Thyroid gland (tissue), 4 donors: Measurements from ENCODE around the gene CERS5. TPM values are rescaled to one million over a fixed set of nuclear protein-coding genes. Genes with fewer than 3 reads are reported as not detected.

Experiments used
- DNase-seq, 2 donors: peaks; one replicate each; pipeline ENCODE4 v3.0.0-alpha.2; 2019
- H3K27ac ChIP-seq, 3 donors: fragments of 200-600 bp; sonication (generic); 1 replicate in 2 of 3; 2 replicates in 1 of 3; pipeline ENCODE4 v1.5.1; 2016 to 2019; ENCODE audit warnings: mild to moderate bottlenecking in 1 of 3, moderate library complexity in 1 of 3
- H3K27me3 ChIP-seq: fragments of 200-600 bp; sonication (generic); one replicate; pipeline ENCODE4 v1.5.1; 2019
- H3K36me3 ChIP-seq, 2 donors: fragments of 200-600 bp; sonication (generic); one replicate each; pipeline ENCODE4 v1.5.1; 2016 to 2019
- H3K4me1 ChIP-seq, 2 donors: fragments of 200-600 bp; sonication (generic); one replicate each; pipeline ENCODE4 v1.5.1; 2017 to 2019
- H3K4me3 ChIP-seq, 3 donors: fragments of 200-600 bp; sonication (generic); replicated peaks in 1 of 3; 1 replicate in 2 of 3; 2 replicates in 1 of 3; pipeline ENCODE4 v1.5.1; 2016; ENCODE audit warnings: mild to moderate bottlenecking in 1 of 3
- H3K9me3 ChIP-seq: fragments of 200-600 bp; sonication (generic); one replicate; pipeline ENCODE4 v1.5.1; 2017
- CTCF ChIP-seq, 6 experiments: fragments of 200-600 bp in 3 of 6; fragments of 450-650 bp in 3 of 6; sonication (generic) in 3 of 6; IDR thresholded peaks; one replicate each; pipeline ENCODE4 v1.5.1; 2016 to 2019; ENCODE audit warnings: antibody characterized with exemption in 6 of 6, mild to moderate bottlenecking in 2 of 6, inconsistent platforms in 1 of 6, moderate library complexity in 1 of 6
- POLR2A ChIP-seq, 2 donors: fragments of 450-650 bp; IDR thresholded peaks; one replicate each; pipeline ENCODE4 v1.6.1; 2017; ENCODE audit warnings: antibody characterized with exemption in 2 of 2, mild to moderate bottlenecking in 2 of 2, moderate library complexity in 1 of 2
- WGBS, 2 donors: methylation state at CpG; one replicate each; pipeline ENCODE4 v1.1.5; 2017; 5-methylcytosine and 5-hydroxymethylcytosine counted together
- intact Hi-C: fragments of 100-400 bp; cut with DNase I; formaldehyde crosslinking; loops from one replicate; pipeline ENCODE4 v1.15.1; 2023
- total RNA-seq, 4 donors: library from RNA; depleted of rRNA; stranded (reverse); fragments of >200 nt; gene quantifications; one replicate each; pipeline ENCODE4 v1.2.3, GENCODE V29; 2016

Gene CERS5
- total RNA-seq, 4 donors from 2014 or later: 20.2 to 34.9 (median 29.5) TPM

- TF ChIP-seq CTCF (IDR thresholded peaks at IDR 0.05): no peak
- TF ChIP-seq POLR2A (IDR thresholded peaks at IDR 0.05): no peak
- WGBS, 2 donors: 55 to 65% methylated on average over 2 of the region's 2 CpGs
- peak; percentile 68 to 74 for DNase-seq
- Histone ChIP-seq H3K9me3 (no peaks in the 10 kb centered on the region), H3K4me3 (no peak overlapping the region), H3K27me3 (no peaks in the 10 kb centered on the region), H3K4me1 (peaks cover 11 to 30% of the 10 kb centered on the region in 2 donors), H3K36me3 (peaks cover 15 to 24% of the 10 kb centered on the region in 2 donors), H3K27ac (peak overlapping the region in 1 of 3 donors; percentile 4)
- intact Hi-C loops: no loop called here
These were observed 39.6 kb downstream of the CERS5 start for GRCh38 chr12:50127546-50127945.

- intact Hi-C loops: no loop called here
- no peak for TF ChIP-seq POLR2A (IDR thresholded peaks at IDR 0.05)
- no peak for TF ChIP-seq CTCF (IDR thresholded peaks at IDR 0.05)
- Histone ChIP-seq H3K4me1 (peaks cover 8 to 20% of the 10 kb centered on the region in 2 donors), H3K27ac (no peak overlapping the region), H3K4me3 (no peak overlapping the region), H3K36me3 (peaks cover 8 to 17% of the 10 kb centered on the region in 2 donors), H3K27me3 (no peaks in the 10 kb centered on the region), H3K9me3 (no peaks in the 10 kb centered on the region)
- no peak for DNase-seq
- 96 to 100% methylated on average over 2 of the region's 2 CpGs for WGBS, 2 donors
These were observed 44.0 kb downstream of the CERS5 start for GRCh38 chr12:50123203-50123602.

- no peak for TF ChIP-seq POLR2A (IDR thresholded peaks at IDR 0.05)
- TF ChIP-seq CTCF (IDR thresholded peaks at IDR 0.05): no peak
- no peak for DNase-seq
- intact Hi-C loops: no loop called here
- Histone ChIP-seq H3K9me3 (no peaks in the 10 kb centered on the region), H3K4me1 (peaks cover 4 to 25% of the 10 kb centered on the region in 2 donors), H3K27me3 (no peaks in the 10 kb centered on the region), H3K27ac (peak overlapping the region in 1 of 3 donors; percentile 38), H3K36me3 (peaks cover 8 to 17% of the 10 kb centered on the region in 2 donors), H3K4me3 (no peak overlapping the region)
- 87 to 96% methylated on average over 5 of the region's 5 CpGs for WGBS, 2 donors
These were observed 45.5 kb downstream of the CERS5 start for GRCh38 chr12:50121641-50122040.

GRCh38 chr12:50120953-50121352 lies 46.2 kb downstream of the CERS5 start:
- Histone ChIP-seq H3K27ac (peak overlapping the region in 1 of 3 donors; percentile 38), H3K9me3 (no peaks in the 10 kb centered on the region), H3K4me1 (peaks cover 4 to 31% of the 10 kb centered on the region in 2 donors), H3K27me3 (no peaks in the 10 kb centered on the region), H3K4me3 (no peak overlapping the region), H3K36me3 (peaks cover 8 to 17% of the 10 kb centered on the region in 2 donors)
- 95 to 100% methylated on average over 3 of the region's 3 CpGs for WGBS, 2 donors
- intact Hi-C loops: no loop called here
- no peak for DNase-seq
- TF ChIP-seq POLR2A (IDR thresholded peaks at IDR 0.05) (no peak), CTCF (IDR thresholded peaks at IDR 0.05) (no peak)

GRCh38 chr12:50120521-50120920 lies 46.6 kb downstream of the CERS5 start:
- intact Hi-C loops: no loop called here
- Histone ChIP-seq H3K36me3 (peaks cover 8 to 17% of the 10 kb centered on the region in 2 donors), H3K27ac (no peak overlapping the region), H3K9me3 (no peaks in the 10 kb centered on the region), H3K27me3 (no peaks in the 10 kb centered on the region), H3K4me3 (no peak overlapping the region), H3K4me1 (peaks cover 4 to 35% of the 10 kb centered on the region in 2 donors)
- TF ChIP-seq POLR2A (IDR thresholded peaks at IDR 0.05) (no peak), CTCF (IDR thresholded peaks at IDR 0.05) (no peak)
- no peak for DNase-seq
- WGBS, 2 donors: 86 to 93% methylated on average over 3 of the region's 3 CpGs
